Heart left ventricle (tissue), 13 donors: ENCODE measurements around the gene PDGFC.

Experiments used
- POLR2A ChIP-seq, 2 donors: fragments of 450-650 bp; IDR thresholded peaks; one replicate each; pipeline ENCODE4 v1.6.1; 2017; ENCODE audit warnings: antibody characterized with exemption in 2 of 2, mild to moderate bottlenecking in 2 of 2, moderate library complexity in 2 of 2
- TF ChIP-seq, protein P1 (sequence below), 12 donors: fragments of 200-600 bp; sonication (generic) in 4 of 12; IDR thresholded peaks; one replicate each; pipeline versions ENCODE4 v1.5.0 to v1.8.0; 2018 to 2022; ENCODE audit warnings: antibody characterized with exemption in 12 of 12, mild to moderate bottlenecking in 5 of 12
- donor health status: ischemic (EF 13 %, LVEDD 7.1; RV severe dilation, severe dysfunction).
- donor health status: DM: no; HTN: yes; CAD: no.
- donor health status: DM: no; HTN: no; CAD: no.
- donor health status: ischemic (EF 25% LVEDD 6.9; RV normal size, moderate dysfunction).
- donor health status: ischemic (EF 25% LVEDD 5.7; RV mildly dilated, moderate dysfunction).
- donor health status: ischemic (EF 35%, LVEDD 5.7; RV mildly dilated, moderate dysfunction).
- donor health status: nonischemic (EF 11% LVEDD 7.7; RV severe dilation, severe dysfunction).
- donor health status: DM: yes; HTN: yes; CAD: no.
- donor health status: PGD.
- donor health status: ischemic (EF 29% LVEDD 5.4; RV normal size, mild dysfunction).
- donor health status: nonischemic (EF 23%, LVEDD 6.1; RV moderate dilation, normal function).

DNA sequence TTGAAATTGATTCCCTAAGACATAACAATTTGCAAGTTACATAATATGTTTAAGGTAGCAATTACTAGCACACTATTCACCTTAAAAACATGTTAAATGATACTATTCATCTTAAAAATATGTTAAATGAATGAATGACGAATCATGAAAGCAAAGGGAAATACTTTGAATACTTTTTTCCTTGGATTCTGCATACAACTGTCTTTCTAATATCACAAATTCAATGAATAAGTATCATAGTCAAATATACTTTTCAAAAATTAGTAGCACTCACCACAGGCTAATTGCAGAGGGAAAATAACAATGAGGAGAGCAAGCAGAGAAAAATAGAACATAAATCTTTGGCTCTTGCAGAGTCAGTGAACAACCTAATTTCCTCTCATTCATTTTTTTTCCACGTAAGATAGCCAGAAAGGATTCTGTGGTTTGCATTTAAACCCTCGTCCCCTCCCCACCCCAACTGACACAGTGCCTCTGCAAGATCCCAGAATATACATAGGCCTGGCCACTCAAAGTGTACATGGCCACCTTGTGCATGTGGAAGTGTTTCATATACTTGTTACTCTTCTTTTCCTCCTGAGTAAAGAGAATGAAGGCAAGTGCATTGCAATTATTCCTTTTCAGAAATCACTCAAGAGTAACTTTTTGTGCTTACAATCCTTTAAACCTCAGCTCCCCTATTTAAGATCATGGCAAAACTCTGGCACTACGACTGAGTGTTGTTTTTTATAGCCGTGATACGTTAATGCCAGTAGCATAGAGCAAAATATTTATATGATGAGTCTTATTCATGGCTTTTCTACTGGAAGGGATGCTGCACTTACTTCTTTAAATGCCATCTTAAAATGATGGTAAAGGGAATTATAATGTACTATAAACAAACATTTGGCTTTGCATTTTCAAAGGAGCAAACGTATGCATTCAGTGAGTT, 236.4 kb downstream of the PDGFC start:
- TF ChIP-seq, protein P1, sequence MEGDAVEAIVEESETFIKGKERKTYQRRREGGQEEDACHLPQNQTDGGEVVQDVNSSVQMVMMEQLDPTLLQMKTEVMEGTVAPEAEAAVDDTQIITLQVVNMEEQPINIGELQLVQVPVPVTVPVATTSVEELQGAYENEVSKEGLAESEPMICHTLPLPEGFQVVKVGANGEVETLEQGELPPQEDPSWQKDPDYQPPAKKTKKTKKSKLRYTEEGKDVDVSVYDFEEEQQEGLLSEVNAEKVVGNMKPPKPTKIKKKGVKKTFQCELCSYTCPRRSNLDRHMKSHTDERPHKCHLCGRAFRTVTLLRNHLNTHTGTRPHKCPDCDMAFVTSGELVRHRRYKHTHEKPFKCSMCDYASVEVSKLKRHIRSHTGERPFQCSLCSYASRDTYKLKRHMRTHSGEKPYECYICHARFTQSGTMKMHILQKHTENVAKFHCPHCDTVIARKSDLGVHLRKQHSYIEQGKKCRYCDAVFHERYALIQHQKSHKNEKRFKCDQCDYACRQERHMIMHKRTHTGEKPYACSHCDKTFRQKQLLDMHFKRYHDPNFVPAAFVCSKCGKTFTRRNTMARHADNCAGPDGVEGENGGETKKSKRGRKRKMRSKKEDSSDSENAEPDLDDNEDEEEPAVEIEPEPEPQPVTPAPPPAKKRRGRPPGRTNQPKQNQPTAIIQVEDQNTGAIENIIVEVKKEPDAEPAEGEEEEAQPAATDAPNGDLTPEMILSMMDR (IDR thresholded peaks at IDR 0.05), result no peak
- TF ChIP-seq POLR2A (IDR thresholded peaks at IDR 0.05), result no peak
